K562 (cell line): ENCODE results near the gene CDCA7L. TPM values are rescaled to one million over a fixed set of nuclear protein-coding genes. Genes with fewer than 3 reads are reported as not detected.

Experiments
- ATAC-seq: fragments of 200-7000 bp; cut with Tn5 transposase; 3 replicates; pipeline ENCODE4 v1.9.1; 2020; ENCODE audit warnings: moderate library complexity
- BruUV-seq: library from RNA; stranded (reverse); fragments of 400-500 nt; replicated peaks from 2 replicates; lab custom pipeline; 2021; lab: Mats Ljungman, UMichigan
- CTCF ChIA-PET: fragments of 300-600 bp; formaldehyde crosslinking; extraction: SDS; loops from one replicate; lab custom pipeline; 2021; ENCODE audit warnings: low intra/inter-chr PET ratio; lab: Yijun Ruan, JAX
- POLR2A ChIA-PET: fragments of 300-600, 350-650 bp; sonication (Branson Sonifier 250); formaldehyde crosslinking; extraction: SDS; loops from one replicate; lab custom pipeline; 2021; ENCODE audit warnings: antibody characterized with exemption, inconsistent platforms; lab: Yijun Ruan, JAX
- DNase-seq, 4 experiments: peaks; one replicate each; pipeline versions ENCODE4 v3.0.0 to v3.0.0-alpha.2; 2011 to 2018; ENCODE audit warnings: low spot score in 3 of 4, mixed read lengths in 3 of 4; ENCODE audit errors: extremely low read depth in 1 of 4
- FAIRE-seq: peaks from 2 replicates; lab custom pipeline; 2011; peaks lifted over from hg19 to GRCh38; lab: Jason Lieb, UNC
- H2AFZ ChIP-seq: 2 replicates; pipeline ENCODE4 v1.6.0; 2011; ENCODE audit warnings: low read depth, low read length, control low read depth, inconsistent platforms
- H3K27ac ChIP-seq: fragments of 200-600 bp; 3 replicates; pipeline ENCODE4 v1.8.0; 2011; ENCODE audit warnings: low read depth, mild to moderate bottlenecking, control low read depth, inconsistent platforms, low read length, moderate library complexity, mixed read lengths; ENCODE audit errors: extremely low read depth
- H3K27me3 ChIP-seq, 2 experiments: fragments of 300-600 bp in 1 of 2; 2 replicates in 1 of 2; 3 replicates in 1 of 2; pipeline versions ENCODE4 v1.6.0 to v1.8.0; 2011; ENCODE audit warnings: inconsistent platforms in 2 of 2, low read length in 2 of 2, mild to moderate bottlenecking in 1 of 2, mixed read lengths in 1 of 2, moderate library complexity in 1 of 2; ENCODE audit not compliant: control insufficient read depth in 2 of 2, insufficient read depth in 2 of 2
- H3K36me3 ChIP-seq: fragments of 300-600 bp; 3 replicates; pipeline ENCODE4 v1.8.0; 2011; ENCODE audit warnings: mild to moderate bottlenecking, low read length, inconsistent platforms; ENCODE audit not compliant: control insufficient read depth, insufficient read depth
- H3K4me1 ChIP-seq, 2 experiments: fragments of 200-600 bp in 1 of 2; replicated peaks in 1 of 2; 2 replicates in 1 of 2; 3 replicates in 1 of 2; pipeline versions ENCODE4 v1.5.1 to v1.8.0; 2011; ENCODE audit warnings: inconsistent platforms in 2 of 2, low read length in 2 of 2, mild to moderate bottlenecking in 1 of 2, mixed read lengths in 1 of 2, moderate library complexity in 1 of 2; ENCODE audit not compliant: control insufficient read depth in 2 of 2, insufficient read depth in 2 of 2
- H3K4me2 ChIP-seq: 2 replicates; pipeline ENCODE4 v1.6.1; 2011; ENCODE audit warnings: low read length, control low read depth, inconsistent platforms, mixed read lengths; ENCODE audit not compliant: insufficient read depth
- H3K4me3 ChIP-seq: fragments of 200-600 bp; sonication (generic), shearing (Covaris generic); 2 replicates; pipeline ENCODE4 v1.5.1; 2016; ENCODE audit warnings: control low read depth, inconsistent platforms
- H3K79me2 ChIP-seq: fragments of 200-600 bp; 3 replicates; pipeline ENCODE4 v1.8.0; 2011; ENCODE audit warnings: low read length, inconsistent platforms; ENCODE audit not compliant: control insufficient read depth, insufficient read depth
- H3K9ac ChIP-seq, 2 experiments: 2 replicates each; pipeline versions ENCODE4 v1.6.0 to v1.6.1; 2011; ENCODE audit warnings: low read depth in 2 of 2, low read length in 2 of 2, control low read depth in 1 of 2, inconsistent platforms in 1 of 2, mild to moderate bottlenecking in 1 of 2, mixed read lengths in 1 of 2; ENCODE audit not compliant: insufficient read depth in 1 of 2
- H3K9me1 ChIP-seq: one replicate; pipeline ENCODE4 v1.6.0; 2011; ENCODE audit warnings: inconsistent platforms, mild to moderate bottlenecking, low read length, moderate library complexity; ENCODE audit not compliant: control insufficient read depth, insufficient read depth
- H3K9me3 ChIP-seq: replicated peaks from 2 replicates; pipeline ENCODE4 v1.5.1; 2011; ENCODE audit warnings: low read depth, low read length, inconsistent platforms; ENCODE audit not compliant: control insufficient read depth, insufficient read depth
- H4K20me1 ChIP-seq: replicated peaks from 2 replicates; pipeline ENCODE4 v1.6.1; 2011; ENCODE audit warnings: low read length, inconsistent platforms, mixed read lengths; ENCODE audit not compliant: control insufficient read depth, insufficient read depth
- BRD4 ChIP-seq: fragments of 200-600 bp; sonication (generic); IDR thresholded peaks from 2 replicates; pipeline ENCODE4 v1.6.1; 2017; ENCODE audit warnings: inconsistent platforms
- ZFP30 ChIP-seq: fragments of 250-450 bp; sonication (Bioruptor Pico); IDR thresholded peaks from 2 replicates; pipeline ENCODE4 v1.8.0; 2022; ENCODE audit warnings: moderate library complexity, mild to moderate bottlenecking, inconsistent platforms, borderline replicate concordance
- ZNF263 ChIP-seq: sonication (generic); formaldehyde crosslinking; IDR thresholded peaks from 2 replicates; pipeline ENCODE4 v1.8.0; 2022; ENCODE audit warnings: mild to moderate bottlenecking, missing genetic modification reagents, borderline replicate concordance
- ZNF311 ChIP-seq: fragments of 250-450 bp; sonication (Bioruptor Pico); IDR thresholded peaks from 2 replicates; pipeline ENCODE4 v1.4.0; 2020; ENCODE audit warnings: mild to moderate bottlenecking, moderate library complexity
- ZNF740 ChIP-seq, 3 experiments: fragments of 200-800 bp in 1 of 3; sonication (Bioruptor generic) in 1 of 3; sonication (generic) in 1 of 3; formaldehyde crosslinking in 1 of 3; IDR thresholded peaks; 2 replicates each; pipeline versions ENCODE4 v1.6.1 to v1.8.0; 2016 to 2022; ENCODE audit warnings: mild to moderate bottlenecking in 2 of 3, missing compliant biosample characterization in 2 of 3, missing genetic modification characterization in 2 of 3, missing genetic modification reagents in 1 of 3
- WGBS: fragments of 100-300 bp; shearing (Covaris generic); methylation state at CpG from one replicate; pipeline ENCODE4 v1.1.6; 2016; ENCODE audit warnings: low coverage, mixed read lengths; ENCODE audit not compliant: insufficient coverage; ENCODE audit errors: missing lambda C conversion rate; 5-methylcytosine and 5-hydroxymethylcytosine counted together
- in situ Hi-C: fragments of 300-500 bp; cut with MboI; formaldehyde crosslinking; loops from 4 replicates; pipeline ENCODE4 v1.15.0; 2018; ENCODE audit warnings: inconsistent platforms, mixed read lengths
- intact Hi-C: fragments of 100-400 bp; cut with micrococcal nuclease; formaldehyde crosslinking; loops from 2 replicates; pipeline ENCODE4 v1.14.2; 2022
- polyA plus RNA-seq, 8 experiments: library from polyadenylated mRNA; depleted of rRNA in 4 of 8; stranded (reverse) in 5 of 8; unstranded in 3 of 8; fragments of >200 nt; fragmentation: Nextera tagmentation in 2 of 8; fragmentation: Illumina TruSeq in 1 of 8; extraction: Ambion mirVana in 2 of 8; extraction: Trizol in 1 of 8; gene quantifications; 2 replicates each; pipeline versions ENCODE4 v1.2.1 to v1.2.3, GENCODE V29; 2011 to 2014; ENCODE audit warnings: inconsistent platforms in 1 of 8, missing spikeins in 1 of 8
- total RNA-seq, 7 experiments: library from RNA; depleted of rRNA in 6 of 7; stranded (reverse); fragments of >200 nt in 6 of 7; fragmentation: Illumina TruSeq in 2 of 7; extraction: Trizol in 2 of 7; gene quantifications; 2 replicates each; pipeline versions ENCODE4 v1.2.1 to v1.2.3, GENCODE V29; 2011 to 2021; ENCODE audit warnings: low replicate concordance in 1 of 7
- TF ChIP-seq, protein P1 (sequence below): fragments of 250-450 bp; sonication (Bioruptor Pico); IDR thresholded peaks from 2 replicates; pipeline ENCODE4 v1.8.0; 2022; ENCODE audit warnings: inconsistent platforms, mild to moderate bottlenecking, moderate library complexity, borderline replicate concordance
- TF ChIP-seq, protein P2 (sequence below), 2 experiments: fragments of 450-650 bp; conservative IDR thresholded peaks; 2 replicates each; pipeline ENCODE4 v1.6.1; 2017; ENCODE audit warnings: mild to moderate bottlenecking in 2 of 2, moderate library complexity in 2 of 2
- TF ChIP-seq, protein P3 (sequence below), 2 experiments: IDR thresholded peaks; 2 replicates each; pipeline ENCODE4 v1.6.1; 2012; ENCODE audit warnings: improper control_type of control experiment in 2 of 2, low read depth in 2 of 2, low read length in 2 of 2, borderline replicate concordance in 1 of 2

Gene CDCA7L
- total and polyA plus RNA-seq, 9 of the 15 experiments (the other 6 are each of a cell fraction or from before 2014, with no cell fraction given), result 1.9 to 32.4 (median 3.1) TPM

DNA sequence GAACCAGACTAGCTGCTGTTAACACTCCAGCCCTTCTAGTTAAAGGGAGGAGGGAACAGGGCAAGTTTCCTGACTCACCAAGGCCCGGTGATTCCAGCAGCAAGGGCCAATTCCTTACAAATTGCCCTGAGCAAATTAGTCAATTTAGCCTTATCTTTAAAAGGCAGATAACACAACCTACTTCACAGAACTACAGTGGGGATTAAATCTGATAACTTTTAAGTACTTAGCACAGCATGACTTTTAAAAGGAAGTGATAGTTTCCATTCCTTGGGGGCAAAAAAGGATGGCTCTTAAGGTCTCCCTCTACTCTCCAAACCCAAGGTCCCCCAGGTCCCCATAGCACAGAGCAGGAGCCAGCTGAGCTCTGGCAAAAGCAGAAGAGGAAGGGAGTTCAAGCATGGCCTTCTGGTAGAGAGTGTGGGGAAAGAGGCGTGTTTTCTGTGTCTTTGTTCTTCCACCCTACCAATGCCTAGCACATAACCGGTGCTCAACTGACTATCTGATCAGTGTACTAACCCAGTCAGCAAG lies 4.0 kb downstream of the CDCA7L start:
- Histone ChIP-seq H3K27ac (no peak overlapping the region), H3K4me3 (no peak overlapping the region), H3K4me1 (peaks cover 0 to 16% of the 10 kb centered on the region in 2 experiments; a peak in 2 of 5 replicates), H3K79me2 (no peaks in the 10 kb centered on the region), H3K27me3 (peaks cover 6 to 24% of the 10 kb centered on the region in 2 experiments), H3K9ac (no peak overlapping the region), H4K20me1 (0 out of 2 replicates have a peak, but pooled peaks cover 3% of the 10 kb centered on the region), H3K9me3 (no peaks in the 10 kb centered on the region), H3K9me1 (no peaks in the 10 kb centered on the region), H3K4me2 (no peak overlapping the region), H3K36me3 (no peaks in the 10 kb centered on the region), H2AFZ (no peak overlapping the region)
- no TSS peak for BruUV-seq
- ChIA-PET CTCF (no interaction called here), POLR2A (no interaction called here)
- DNase-seq, result no peak
- no peak for ATAC-seq
- intact Hi-C loops (no loop called here), in situ Hi-C loops (no loop called here)
- TF ChIP-seq ZNF263 (no peak), ZFP30 (no peak), ZNF740 (CRISPR knock-in tag; IDR thresholded peaks at IDR 0.05) (no peak), ZNF740 (tag; IDR thresholded peaks at IDR 0.05) (no peak), BRD4 (no peak), ZNF311 (CRISPR knock-in tag) (no peak)
- TF ChIP-seq, protein P1, sequence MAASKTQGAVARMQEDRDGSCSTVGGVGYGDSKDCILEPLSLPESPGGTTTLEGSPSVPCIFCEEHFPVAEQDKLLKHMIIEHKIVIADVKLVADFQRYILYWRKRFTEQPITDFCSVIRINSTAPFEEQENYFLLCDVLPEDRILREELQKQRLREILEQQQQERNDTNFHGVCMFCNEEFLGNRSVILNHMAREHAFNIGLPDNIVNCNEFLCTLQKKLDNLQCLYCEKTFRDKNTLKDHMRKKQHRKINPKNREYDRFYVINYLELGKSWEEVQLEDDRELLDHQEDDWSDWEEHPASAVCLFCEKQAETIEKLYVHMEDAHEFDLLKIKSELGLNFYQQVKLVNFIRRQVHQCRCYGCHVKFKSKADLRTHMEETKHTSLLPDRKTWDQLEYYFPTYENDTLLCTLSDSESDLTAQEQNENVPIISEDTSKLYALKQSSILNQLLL, result no peak
- TF ChIP-seq, protein P2, sequence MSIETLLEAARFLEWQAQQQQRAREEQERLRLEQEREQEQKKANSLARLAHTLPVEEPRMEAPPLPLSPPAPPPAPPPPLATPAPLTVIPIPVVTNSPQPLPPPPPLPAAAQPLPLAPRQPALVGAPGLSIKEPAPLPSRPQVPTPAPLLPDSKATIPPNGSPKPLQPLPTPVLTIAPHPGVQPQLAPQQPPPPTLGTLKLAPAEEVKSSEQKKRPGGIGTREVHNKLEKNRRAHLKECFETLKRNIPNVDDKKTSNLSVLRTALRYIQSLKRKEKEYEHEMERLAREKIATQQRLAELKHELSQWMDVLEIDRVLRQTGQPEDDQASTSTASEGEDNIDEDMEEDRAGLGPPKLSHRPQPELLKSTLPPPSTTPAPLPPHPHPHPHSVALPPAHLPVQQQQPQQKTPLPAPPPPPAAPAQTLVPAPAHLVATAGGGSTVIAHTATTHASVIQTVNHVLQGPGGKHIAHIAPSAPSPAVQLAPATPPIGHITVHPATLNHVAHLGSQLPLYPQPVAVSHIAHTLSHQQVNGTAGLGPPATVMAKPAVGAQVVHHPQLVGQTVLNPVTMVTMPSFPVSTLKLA (conservative IDR thresholded peaks at IDR 0.05), result no peak
- TF ChIP-seq, protein P3, sequence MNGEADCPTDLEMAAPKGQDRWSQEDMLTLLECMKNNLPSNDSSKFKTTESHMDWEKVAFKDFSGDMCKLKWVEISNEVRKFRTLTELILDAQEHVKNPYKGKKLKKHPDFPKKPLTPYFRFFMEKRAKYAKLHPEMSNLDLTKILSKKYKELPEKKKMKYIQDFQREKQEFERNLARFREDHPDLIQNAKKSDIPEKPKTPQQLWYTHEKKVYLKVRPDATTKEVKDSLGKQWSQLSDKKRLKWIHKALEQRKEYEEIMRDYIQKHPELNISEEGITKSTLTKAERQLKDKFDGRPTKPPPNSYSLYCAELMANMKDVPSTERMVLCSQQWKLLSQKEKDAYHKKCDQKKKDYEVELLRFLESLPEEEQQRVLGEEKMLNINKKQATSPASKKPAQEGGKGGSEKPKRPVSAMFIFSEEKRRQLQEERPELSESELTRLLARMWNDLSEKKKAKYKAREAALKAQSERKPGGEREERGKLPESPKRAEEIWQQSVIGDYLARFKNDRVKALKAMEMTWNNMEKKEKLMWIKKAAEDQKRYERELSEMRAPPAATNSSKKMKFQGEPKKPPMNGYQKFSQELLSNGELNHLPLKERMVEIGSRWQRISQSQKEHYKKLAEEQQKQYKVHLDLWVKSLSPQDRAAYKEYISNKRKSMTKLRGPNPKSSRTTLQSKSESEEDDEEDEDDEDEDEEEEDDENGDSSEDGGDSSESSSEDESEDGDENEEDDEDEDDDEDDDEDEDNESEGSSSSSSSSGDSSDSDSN (IDR thresholded peaks at IDR 0.05; ENCODE audit: borderline replicate concordance in 1 of 2, low read depth in 2 of 2, low read length in 2 of 2), result no peak
- 0% methylated on average over 3 of the region's 3 CpGs for WGBS
- peak; percentile 11 for FAIRE-seq
